Liver (tissue), 3 donors: ENCODE measurements around the gene EEIG1.

Experiments
- CTCF ChIP-seq: fragments of 150-350 bp; IDR thresholded peaks from 2 replicates; pipeline ENCODE4 v1.5.1; 2017; ENCODE audit warnings: improper control_type of control experiment, low read depth, low read length; ENCODE audit not compliant: missing input control
- FOXA2 ChIP-seq: IDR thresholded peaks from 2 replicates; pipeline ENCODE4 v1.6.1; 2016; ENCODE audit warnings: antibody characterized with exemption
- GABPA ChIP-seq, 2 donors: IDR thresholded peaks in 1 of 2; conservative IDR thresholded peaks in 1 of 2; 2 replicates each; pipeline ENCODE4 v1.6.1; 2016; ENCODE audit warnings: antibody characterized with exemption in 2 of 2, mild to moderate bottlenecking in 1 of 2, moderate library complexity in 1 of 2
- HNF4G ChIP-seq: IDR thresholded peaks from 2 replicates; pipeline ENCODE4 v1.6.1; 2016; ENCODE audit warnings: antibody characterized with exemption
- JUND ChIP-seq, 2 donors: IDR thresholded peaks; 2 replicates each; pipeline ENCODE4 v1.6.1; 2016; ENCODE audit warnings: antibody characterized with exemption in 2 of 2
- RAD21 ChIP-seq, 2 donors: IDR thresholded peaks; 2 replicates each; pipeline ENCODE4 v1.6.1; 2016; ENCODE audit warnings: antibody characterized with exemption in 2 of 2, mild to moderate bottlenecking in 2 of 2
- REST ChIP-seq: IDR thresholded peaks from 2 replicates; pipeline ENCODE4 v1.6.1; 2016; ENCODE audit warnings: antibody characterized with exemption, mild to moderate bottlenecking
- RXRA ChIP-seq, 2 donors: IDR thresholded peaks; 2 replicates each; pipeline ENCODE4 v1.6.1; 2017 to 2018; ENCODE audit warnings: antibody characterized with exemption in 2 of 2, mild to moderate bottlenecking in 1 of 2
- TAF1 ChIP-seq: conservative IDR thresholded peaks from 2 replicates; pipeline ENCODE4 v1.6.1; 2016; ENCODE audit warnings: antibody characterized with exemption, mild to moderate bottlenecking
- YY1 ChIP-seq: IDR thresholded peaks from 2 replicates; pipeline ENCODE4 v1.6.1; 2016; ENCODE audit warnings: antibody characterized with exemption, mild to moderate bottlenecking
- donor health status: healthy.
- donor health status: healthy.

- TF ChIP-seq CTCF: no peak
- TF ChIP-seq RXRA (IDR thresholded peaks at IDR 0.05): no peak
- no peak for TF ChIP-seq RAD21 (IDR thresholded peaks at IDR 0.05)
- TF ChIP-seq HNF4G: no peak
- no peak for TF ChIP-seq FOXA2
- TF ChIP-seq YY1: no peak
- TF ChIP-seq JUND (IDR thresholded peaks at IDR 0.05): no peak
- TF ChIP-seq TAF1: no peak
- TF ChIP-seq REST: no peak
- TF ChIP-seq GABPA (IDR thresholded peaks at IDR 0.05 in 1 of 2, conservative IDR thresholded peaks at IDR 0.05 in 1 of 2): no peak
Measured at GRCh38 chr9:127945942-127946341, 34.8 kb downstream of the EEIG1 start.
